Panc1 (cell line): Measurements from ENCODE around the gene OR1J2.
A peak's percentile ranks its signal among the peaks of the same experiment; 100 is the strongest.

Experiments
- CTCF ChIP-seq: fragments of 450-650 bp; IDR thresholded peaks from 2 replicates; pipeline ENCODE4 v1.5.1; 2017; ENCODE audit warnings: mild to moderate bottlenecking
- POLR2AphosphoS5 ChIP-seq: IDR thresholded peaks from 2 replicates; pipeline ENCODE4 v1.6.1; 2012; ENCODE audit warnings: mild to moderate bottlenecking, low read depth, low read length, moderate library complexity
- REST ChIP-seq, 2 experiments: IDR thresholded peaks; 2 replicates each; pipeline ENCODE4 v1.6.1; 2011 to 2012; ENCODE audit warnings: low read depth in 2 of 2, control low read depth in 1 of 2, low read length in 1 of 2, mild to moderate bottlenecking in 1 of 2, moderate library complexity in 1 of 2; ENCODE audit not compliant: insufficient read depth in 1 of 2
- SIN3A ChIP-seq: IDR thresholded peaks from 2 replicates; pipeline ENCODE4 v1.6.1; 2012; ENCODE audit warnings: low read depth, mild to moderate bottlenecking, low read length, moderate library complexity, borderline replicate concordance; ENCODE audit not compliant: insufficient read depth
- TCF7L2 ChIP-seq: IDR thresholded peaks from 2 replicates; pipeline ENCODE4 v1.6.1; 2011; ENCODE audit warnings: mild to moderate bottlenecking, low read depth, low read length, inconsistent platforms

DNA sequence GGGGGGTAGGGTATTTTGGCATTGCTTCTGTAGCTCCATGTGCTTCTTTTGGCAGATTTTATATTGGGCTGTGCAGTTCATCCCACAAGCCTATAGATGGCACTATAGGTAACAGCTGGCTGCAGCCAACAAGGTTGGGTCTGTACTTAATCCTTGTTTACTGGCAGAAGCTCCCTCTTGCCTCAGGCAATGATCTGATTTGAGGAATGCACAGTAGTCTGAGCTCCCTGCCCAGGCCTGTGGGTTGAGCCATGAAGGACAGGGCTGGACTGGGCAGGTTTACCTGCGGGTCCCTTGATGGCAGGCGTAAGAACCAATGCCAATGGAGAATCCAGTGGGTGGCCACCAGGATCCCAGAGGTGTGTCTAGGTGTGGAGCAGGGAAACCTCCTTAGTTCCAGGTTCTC, 11.7 kb upstream of the OR1J2 start:
- TF ChIP-seq CTCF: peak; percentile 78
- TF ChIP-seq SIN3A: no peak
- no peak for TF ChIP-seq POLR2AphosphoS5
- TF ChIP-seq REST (IDR thresholded peaks at IDR 0.05; ENCODE audit: insufficient read depth in 1 of 2, low read depth in 2 of 2, low read length in 1 of 2): no peak
- no peak for TF ChIP-seq TCF7L2
